GM23248 (cell line): ENCODE measurements around the gene NOC2L. TPM values are rescaled to one million over a fixed set of nuclear protein-coding genes. Genes with fewer than 3 reads are reported as not detected.

Experiments used
- DNase-seq: peaks from one replicate; pipeline ENCODE4 v3.0.0-alpha.2; 2015
- H2AFZ ChIP-seq: fragments of 200-600 bp; sonication (generic); 2 replicates; pipeline ENCODE4 v1.6.1; 2016; ENCODE audit warnings: antibody characterized with exemption
- H3F3A ChIP-seq: fragments of 200-600 bp; sonication (generic); 2 replicates; pipeline ENCODE4 v1.6.1; 2016; ENCODE audit warnings: mild to moderate bottlenecking, antibody characterized with exemption, mixed run types; ENCODE audit not compliant: insufficient read depth
- H3K27ac ChIP-seq: fragments of 200-600 bp; sonication (generic); 2 replicates; pipeline ENCODE4 v1.5.1; 2016; ENCODE audit warnings: mild to moderate bottlenecking
- H3K27me3 ChIP-seq: fragments of 200-600 bp; sonication (generic); replicated peaks from 2 replicates; pipeline ENCODE4 v1.6.1; 2016; ENCODE audit warnings: mild to moderate bottlenecking; ENCODE audit not compliant: insufficient read depth
- H3K36me3 ChIP-seq: fragments of 200-600 bp; sonication (generic); 2 replicates; pipeline ENCODE4 v1.6.1; 2016; ENCODE audit warnings: low read depth, mild to moderate bottlenecking
- H3K4me1 ChIP-seq: fragments of 200-600 bp; sonication (generic); 2 replicates; pipeline ENCODE4 v1.6.1; 2016; ENCODE audit warnings: mild to moderate bottlenecking; ENCODE audit not compliant: insufficient read depth
- H3K4me2 ChIP-seq: fragments of 200-600 bp; sonication (generic); one replicate; pipeline ENCODE4 v1.6.1; 2016; ENCODE audit warnings: mild to moderate bottlenecking; ENCODE audit not compliant: unreplicated experiment
- H3K4me3 ChIP-seq: fragments of 200-600 bp; sonication (generic); 2 replicates; pipeline ENCODE4 v1.5.1; 2016; ENCODE audit warnings: mild to moderate bottlenecking
- H3K79me2 ChIP-seq: fragments of 200-600 bp; sonication (generic); 2 replicates; pipeline ENCODE4 v1.6.1; 2016; ENCODE audit warnings: mild to moderate bottlenecking; ENCODE audit not compliant: insufficient read depth
- H3K9ac ChIP-seq: fragments of 200-600 bp; sonication (generic); 2 replicates; pipeline ENCODE4 v1.6.1; 2016; ENCODE audit warnings: mild to moderate bottlenecking
- H3K9me2 ChIP-seq: fragments of 200-600 bp; sonication (generic); 2 replicates; pipeline ENCODE4 v1.6.1; 2016; ENCODE audit warnings: mixed run types, mild to moderate bottlenecking, moderate library complexity; ENCODE audit not compliant: insufficient read depth
- H3K9me3 ChIP-seq: fragments of 200-600 bp; sonication (generic); one replicate; pipeline ENCODE4 v1.6.1; 2017; ENCODE audit warnings: low read depth
- H4K20me1 ChIP-seq: fragments of 200-600 bp; sonication (generic); 2 replicates; pipeline ENCODE4 v1.6.0; 2016; ENCODE audit not compliant: insufficient read depth
- EZH2 ChIP-seq: fragments of 200-600 bp; sonication (generic); IDR thresholded peaks from 2 replicates; pipeline ENCODE4 v1.6.1; 2018; ENCODE audit warnings: antibody characterized with exemption, mild to moderate bottlenecking; ENCODE audit not compliant: insufficient read depth, poor library complexity, severe bottlenecking
- EZH2phosphoT487 ChIP-seq: fragments of 200-600 bp; sonication (generic); IDR thresholded peaks from 2 replicates; pipeline ENCODE4 v1.6.1; 2018; ENCODE audit warnings: antibody characterized with exemption, moderate library complexity, mild to moderate bottlenecking, low read depth; ENCODE audit not compliant: insufficient read depth
- WGBS, 2 experiments: methylation state at CpG; one replicate each; pipeline ENCODE4 v1.1.6; 2015 to 2017; ENCODE audit warnings: low lambda C conversion rate in 2 of 2, low coverage in 1 of 2; ENCODE audit errors: missing lambda C conversion rate in 2 of 2; 5-methylcytosine and 5-hydroxymethylcytosine counted together
- in situ Hi-C: fragments of 300-500 bp; cut with MboI; formaldehyde crosslinking; loops from 2 replicates; pipeline ENCODE4 v1.15.0; 2020
- polyA plus RNA-seq: library from polyadenylated mRNA; unstranded; fragments of >200 nt; fragmentation: Nextera tagmentation; extraction: Ambion mirVana; gene quantifications from 2 replicates; pipeline ENCODE4 v1.2.1, GENCODE V29; 2016
- small RNA-seq: library from RNA; depleted of rRNA; stranded (forward); fragments of <200 nt; gene quantifications from one replicate; pipeline ENCODE3, GENCODE V24; 2014; ENCODE audit warnings: low read depth, low replicate concordance
- total RNA-seq: library from RNA; depleted of rRNA; stranded (reverse); fragments of >200 nt; shearing (Covaris generic); gene quantifications from 2 replicates; pipeline ENCODE4 v1.2.3, GENCODE V29; 2014; rRNA removed

NOC2L gene
- total and polyA plus RNA-seq, 2 experiments from 2014 or later = 64.0 to 67.3 TPM

DNA sequence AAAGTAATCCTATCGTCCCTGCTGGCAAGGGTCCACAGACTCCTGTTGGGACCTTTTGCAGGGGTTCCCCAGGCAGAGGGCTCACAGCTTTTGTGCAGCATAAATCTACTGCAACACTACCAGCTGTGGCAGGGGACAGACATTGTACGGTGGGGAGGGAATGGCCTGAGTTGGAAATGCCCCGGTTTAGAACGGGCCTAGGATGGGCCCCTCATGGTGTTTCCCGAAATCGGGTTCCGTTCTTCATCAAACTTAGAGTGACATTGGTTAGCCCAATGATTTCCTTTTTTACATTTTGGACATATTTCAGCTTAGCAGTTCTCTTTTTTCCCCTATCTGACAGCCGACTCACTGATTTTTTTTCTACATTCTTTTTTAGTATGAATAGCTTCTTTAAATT lies 61.8 kb downstream of the NOC2L start:
- in situ Hi-C loops = no loop called here
- TF ChIP-seq EZH2 = no peak
- no peak for TF ChIP-seq EZH2phosphoT487
- no peak overlapping the region for H3K4me2 ChIP-seq
- H3K27me3 ChIP-seq = peaks cover 11% of the 10 kb centered on the region; the same call in 1 of the 2 replicates
- no peaks in the 10 kb centered on the region for H3K79me2 ChIP-seq
- no peak overlapping the region for H2AFZ ChIP-seq
- no peak overlapping the region for H3K9ac ChIP-seq
- H4K20me1 ChIP-seq = no peaks in the 10 kb centered on the region
- WGBS, 2 experiments = 78% methylated on average over 8 of the region's 8 CpGs
- H3K9me2 ChIP-seq = no peaks in the 10 kb centered on the region
- no peak overlapping the region for H3K27ac ChIP-seq
- no peaks in the 10 kb centered on the region for H3F3A ChIP-seq
- H3K4me3 ChIP-seq = no peak overlapping the region
- H3K36me3 ChIP-seq = no peaks in the 10 kb centered on the region
- H3K9me3 ChIP-seq = no peaks in the 10 kb centered on the region
- DNase-seq = no peak
- no peaks in the 10 kb centered on the region for H3K4me1 ChIP-seq

Small RNAs within 50 kb of the gene (small RNA-seq; reads per million reads assigned to genes)
- gene AL645608.3 = not detected
- gene AL645608.4 = not detected

Other genes with a start within 250 kb of the NOC2L start
- gene SAMD11, start 35.3 kb downstream of the NOC2L start, total RNA-seq = 40.9 and 68.3 TPM in 2 replicates
- 8.0 and 8.2 TPM in 2 replicates for gene SAMD11, start 35.3 kb downstream of the NOC2L start, polyA plus RNA-seq
- 19.2 and 23.3 TPM in 2 replicates for gene KLHL17, start 1.3 kb upstream of the NOC2L start, total RNA-seq
- 4.7 and 5.5 TPM in 2 replicates for gene KLHL17, start 1.3 kb upstream of the NOC2L start, polyA plus RNA-seq
- 1.4 and 2.1 TPM in 2 replicates for gene PLEKHN1, start 7.2 kb upstream of the NOC2L start, total RNA-seq
- 1.7 and 2.5 TPM in 2 replicates for gene PLEKHN1, start 7.2 kb upstream of the NOC2L start, polyA plus RNA-seq
- gene PERM1, start 22.8 kb upstream of the NOC2L start, total RNA-seq = not detected in 2 replicates
- 0.45 and 0.61 TPM in 2 replicates for gene PERM1, start 22.8 kb upstream of the NOC2L start, polyA plus RNA-seq
- 3.1 and 7.6 TPM in 2 replicates for gene HES4, start 40.8 kb upstream of the NOC2L start, total RNA-seq
- gene HES4, start 40.8 kb upstream of the NOC2L start, polyA plus RNA-seq = 3.7 and 4.1 TPM in 2 replicates
- gene ISG15, start 54.2 kb upstream of the NOC2L start, total RNA-seq = 41.2 and 49.1 TPM in 2 replicates
- gene ISG15, start 54.2 kb upstream of the NOC2L start, polyA plus RNA-seq = 77.0 and 85.7 TPM in 2 replicates
- gene AGRN, start 60.9 kb upstream of the NOC2L start, total RNA-seq = 43.2 and 55.1 TPM in 2 replicates
- 1.4 and 1.8 TPM in 2 replicates for gene AGRN, start 60.9 kb upstream of the NOC2L start, polyA plus RNA-seq
- gene RNF223, start 115.0 kb upstream of the NOC2L start, total RNA-seq = not detected in 2 replicates
- gene RNF223, start 115.0 kb upstream of the NOC2L start, polyA plus RNA-seq = not detected in 2 replicates
- 5.2 and 13.1 TPM in 2 replicates for gene C1orf159, start 156.8 kb upstream of the NOC2L start, total RNA-seq
- 11.0 and 11.4 TPM in 2 replicates for gene C1orf159, start 156.8 kb upstream of the NOC2L start, polyA plus RNA-seq
- not detected in 2 replicates for gene TTLL10, start 214.6 kb upstream of the NOC2L start, total RNA-seq
- gene TTLL10, start 214.6 kb upstream of the NOC2L start, polyA plus RNA-seq = not detected in 2 replicates
- gene TNFRSF18, start 247.3 kb upstream of the NOC2L start, total RNA-seq = not detected in 2 replicates
- gene TNFRSF18, start 247.3 kb upstream of the NOC2L start, polyA plus RNA-seq = 0.18 TPM in 1 of 2 replicates, not detected in the other